HepG2 (cell line): Measurements from ENCODE around the gene GLB1L. TPM values are rescaled to one million over a fixed set of nuclear protein-coding genes. Genes with fewer than 3 reads are reported as not detected.

ENCODE experiments used
- ADNP ChIP-seq: sonication (generic); formaldehyde crosslinking; IDR thresholded peaks from 2 replicates; pipeline ENCODE4 v1.4.0; 2020; ENCODE audit warnings: missing genetic modification reagents
- NFRKB ChIP-seq: fragments of 450-650 bp; IDR thresholded peaks from 2 replicates; pipeline ENCODE4 v1.6.1; 2017
- PAX8 ChIP-seq: sonication (generic); formaldehyde crosslinking; IDR thresholded peaks from 2 replicates; pipeline ENCODE4 v1.8.0; 2022; ENCODE audit warnings: mild to moderate bottlenecking, missing genetic modification reagents, borderline replicate concordance
- PCBP2 ChIP-seq: fragments of 200-400 bp; formaldehyde crosslinking; optimal IDR thresholded peaks from 2 replicates; pipeline ENCODE3; 2018; ENCODE audit warnings: low read length, low read depth; ENCODE audit not compliant: poor library complexity, severe bottlenecking
- RAD21 ChIP-seq: fragments of 450-650 bp; formaldehyde crosslinking; IDR thresholded peaks from 2 replicates; pipeline ENCODE4 v1.5.0; 2020; ENCODE audit warnings: mild to moderate bottlenecking
- TMF1 ChIP-seq: sonication (generic); formaldehyde crosslinking; IDR thresholded peaks from 2 replicates; pipeline ENCODE4 v1.8.1; 2022; ENCODE audit warnings: low read depth, missing genetic modification reagents
- ZFP36L2 ChIP-seq: sonication (generic); formaldehyde crosslinking; IDR thresholded peaks from 2 replicates; pipeline ENCODE4 v1.4.0; 2020; ENCODE audit warnings: missing genetic modification reagents
- ZNF30 ChIP-seq: sonication (generic); formaldehyde crosslinking; IDR thresholded peaks from 2 replicates; pipeline ENCODE4 v1.5.0; 2020; ENCODE audit warnings: mild to moderate bottlenecking, missing genetic modification reagents
- ZNF549 ChIP-seq: sonication (generic); formaldehyde crosslinking; IDR thresholded peaks from 2 replicates; pipeline ENCODE4 v1.5.0; 2020; ENCODE audit warnings: missing genetic modification reagents
- ZNF724P ChIP-seq: sonication (generic); formaldehyde crosslinking; IDR thresholded peaks from 2 replicates; pipeline ENCODE4 v1.8.0; 2022; ENCODE audit warnings: missing genetic modification reagents, borderline replicate concordance
- ZNF850 ChIP-seq: sonication (generic); formaldehyde crosslinking; conservative IDR thresholded peaks from 2 replicates; pipeline ENCODE4 v1.9.0; 2021; ENCODE audit warnings: mild to moderate bottlenecking, missing genetic modification reagents
- polyA plus RNA-seq, 8 experiments: library from polyadenylated mRNA; depleted of rRNA in 3 of 8; stranded (reverse) in 7 of 8; unstranded in 1 of 8; fragments of >200 nt; fragmentation: Illumina TruSeq in 4 of 8; extraction: Trizol in 4 of 8; gene quantifications; 2 replicates each; pipeline versions ENCODE4 v1.2.1 to v1.2.3, GENCODE V29; 2011 to 2016; ENCODE audit warnings: low read depth in 4 of 8, missing spikeins in 1 of 8, mixed read lengths in 1 of 8; ENCODE audit not compliant: insufficient read depth in 1 of 8
- total RNA-seq, 5 experiments: library from RNA; depleted of rRNA; stranded (reverse); fragments of >200 nt; fragmentation: Illumina TruSeq; extraction: Trizol; gene quantifications; 2 replicates each; pipeline ENCODE4 v1.2.3, GENCODE V29; 2016; ENCODE audit warnings: low read depth in 1 of 5
- TF ChIP-seq, protein P1 (sequence below): sonication (generic); formaldehyde crosslinking; IDR thresholded peaks from 2 replicates; pipeline ENCODE4 v1.4.0; 2020; ENCODE audit warnings: missing genetic modification reagents
- TF ChIP-seq, protein P2 (sequence below): sonication (generic); formaldehyde crosslinking; IDR thresholded peaks from 2 replicates; pipeline ENCODE4 v1.4.0; 2020; ENCODE audit warnings: low read depth, mild to moderate bottlenecking, missing genetic modification reagents
- TF ChIP-seq, protein P3 (sequence below): sonication (generic); formaldehyde crosslinking; conservative IDR thresholded peaks from 2 replicates; pipeline ENCODE4 v1.4.0; 2020; ENCODE audit warnings: mild to moderate bottlenecking, missing genetic modification reagents, moderate library complexity
- TF ChIP-seq, protein P4 (sequence below): IDR thresholded peaks from 2 replicates; pipeline ENCODE4 v1.6.1; 2016; ENCODE audit warnings: mild to moderate bottlenecking, missing biosample characterization, missing genetic modification reagents

The GLB1L gene
- total and polyA plus RNA-seq, 2 of the 13 experiments (the other 11 are each of a cell fraction or from before 2014, with no cell fraction given): 6.8 to 7.3 TPM

DNA sequence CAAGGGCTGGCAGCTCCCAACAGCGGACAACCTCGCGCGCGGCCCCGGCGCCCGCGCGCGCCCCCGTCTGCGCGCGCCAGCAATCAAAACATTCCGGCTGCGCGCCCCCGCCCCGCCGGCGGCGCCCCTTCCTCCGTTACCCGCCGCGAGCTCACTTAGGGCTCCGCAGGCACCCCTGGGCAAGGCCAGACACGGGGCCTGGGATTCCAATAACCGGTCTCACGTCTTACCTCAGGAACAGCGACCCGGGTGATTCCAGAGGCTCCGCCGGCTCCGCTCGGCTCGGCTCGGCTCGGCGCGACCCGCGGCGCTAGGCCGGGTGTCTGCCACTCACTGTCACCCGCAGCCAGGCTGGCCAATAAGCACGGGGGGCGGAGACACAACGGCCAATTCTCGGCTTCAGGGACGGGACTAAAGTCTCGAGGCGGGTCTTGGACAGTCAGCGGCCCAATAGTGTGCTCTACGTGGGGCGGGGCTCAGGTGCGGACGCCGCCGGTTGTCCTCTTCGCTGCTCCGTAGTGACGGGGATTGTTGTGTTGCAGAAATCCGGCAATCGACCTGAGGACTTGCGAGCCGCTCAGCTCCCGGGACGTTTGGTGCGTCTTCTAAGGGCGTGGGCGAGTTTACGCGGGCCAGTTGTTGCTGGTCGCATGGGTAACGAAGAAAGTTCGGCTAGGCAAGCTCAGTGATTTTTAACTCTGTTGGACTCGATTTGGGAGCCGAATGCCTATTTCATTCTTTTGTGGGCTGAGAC is 15.8 kb downstream of the GLB1L start, which contains the start of the genes ANKZF1 and ATG9A (continued):
- TF ChIP-seq, protein P1, sequence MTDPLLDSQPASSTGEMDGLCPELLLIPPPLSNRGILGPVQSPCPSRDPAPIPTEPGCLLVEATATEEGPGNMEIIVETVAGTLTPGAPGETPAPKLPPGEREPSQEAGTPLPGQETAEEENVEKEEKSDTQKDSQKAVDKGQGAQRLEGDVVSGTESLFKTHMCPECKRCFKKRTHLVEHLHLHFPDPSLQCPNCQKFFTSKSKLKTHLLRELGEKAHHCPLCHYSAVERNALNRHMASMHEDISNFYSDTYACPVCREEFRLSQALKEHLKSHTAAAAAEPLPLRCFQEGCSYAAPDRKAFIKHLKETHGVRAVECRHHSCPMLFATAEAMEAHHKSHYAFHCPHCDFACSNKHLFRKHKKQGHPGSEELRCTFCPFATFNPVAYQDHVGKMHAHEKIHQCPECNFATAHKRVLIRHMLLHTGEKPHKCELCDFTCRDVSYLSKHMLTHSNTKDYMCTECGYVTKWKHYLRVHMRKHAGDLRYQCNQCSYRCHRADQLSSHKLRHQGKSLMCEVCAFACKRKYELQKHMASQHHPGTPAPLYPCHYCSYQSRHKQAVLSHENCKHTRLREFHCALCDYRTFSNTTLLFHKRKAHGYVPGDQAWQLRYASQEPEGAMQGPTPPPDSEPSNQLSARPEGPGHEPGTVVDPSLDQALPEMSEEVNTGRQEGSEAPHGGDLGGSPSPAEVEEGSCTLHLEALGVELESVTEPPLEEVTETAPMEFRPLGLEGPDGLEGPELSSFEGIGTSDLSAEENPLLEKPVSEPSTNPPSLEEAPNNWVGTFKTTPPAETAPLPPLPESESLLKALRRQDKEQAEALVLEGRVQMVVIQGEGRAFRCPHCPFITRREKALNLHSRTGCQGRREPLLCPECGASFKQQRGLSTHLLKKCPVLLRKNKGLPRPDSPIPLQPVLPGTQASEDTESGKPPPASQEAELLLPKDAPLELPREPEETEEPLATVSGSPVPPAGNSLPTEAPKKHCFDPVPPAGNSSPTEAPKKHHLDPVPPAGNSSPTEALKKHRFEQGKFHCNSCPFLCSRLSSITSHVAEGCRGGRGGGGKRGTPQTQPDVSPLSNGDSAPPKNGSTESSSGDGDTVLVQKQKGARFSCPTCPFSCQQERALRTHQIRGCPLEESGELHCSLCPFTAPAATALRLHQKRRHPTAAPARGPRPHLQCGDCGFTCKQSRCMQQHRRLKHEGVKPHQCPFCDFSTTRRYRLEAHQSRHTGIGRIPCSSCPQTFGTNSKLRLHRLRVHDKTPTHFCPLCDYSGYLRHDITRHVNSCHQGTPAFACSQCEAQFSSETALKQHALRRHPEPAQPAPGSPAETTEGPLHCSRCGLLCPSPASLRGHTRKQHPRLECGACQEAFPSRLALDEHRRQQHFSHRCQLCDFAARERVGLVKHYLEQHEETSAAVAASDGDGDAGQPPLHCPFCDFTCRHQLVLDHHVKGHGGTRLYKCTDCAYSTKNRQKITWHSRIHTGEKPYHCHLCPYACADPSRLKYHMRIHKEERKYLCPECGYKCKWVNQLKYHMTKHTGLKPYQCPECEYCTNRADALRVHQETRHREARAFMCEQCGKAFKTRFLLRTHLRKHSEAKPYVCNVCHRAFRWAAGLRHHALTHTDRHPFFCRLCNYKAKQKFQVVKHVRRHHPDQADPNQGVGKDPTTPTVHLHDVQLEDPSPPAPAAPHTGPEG (CRISPR knock-in tag): peak; percentile 76; the same call in 1 of the 2 replicates
- TF ChIP-seq, protein P2, sequence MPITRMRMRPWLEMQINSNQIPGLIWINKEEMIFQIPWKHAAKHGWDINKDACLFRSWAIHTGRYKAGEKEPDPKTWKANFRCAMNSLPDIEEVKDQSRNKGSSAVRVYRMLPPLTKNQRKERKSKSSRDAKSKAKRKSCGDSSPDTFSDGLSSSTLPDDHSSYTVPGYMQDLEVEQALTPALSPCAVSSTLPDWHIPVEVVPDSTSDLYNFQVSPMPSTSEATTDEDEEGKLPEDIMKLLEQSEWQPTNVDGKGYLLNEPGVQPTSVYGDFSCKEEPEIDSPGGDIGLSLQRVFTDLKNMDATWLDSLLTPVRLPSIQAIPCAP (CRISPR knock-in tag): no peak
- TF ChIP-seq NFRKB (no peak), ZNF30 (CRISPR knock-in tag) (no peak), PAX8 (CRISPR knock-in tag) (no peak), ZNF549 (no peak), ADNP (CRISPR knock-in tag) (no peak), ZNF724P (no peak; the same call in 1 of the 2 replicates), TMF1 (peak; percentile 78; the same call in 1 of the 2 replicates), PCBP2 (no peak), ZNF850 (CRISPR knock-in tag) (0 out of 2 replicates have a peak, but pooled peaks have one; percentile 38), ZFP36L2 (CRISPR knock-in tag) (no peak), RAD21 (CRISPR knock-in tag) (peak; percentile 73)
- TF ChIP-seq, protein P3, sequence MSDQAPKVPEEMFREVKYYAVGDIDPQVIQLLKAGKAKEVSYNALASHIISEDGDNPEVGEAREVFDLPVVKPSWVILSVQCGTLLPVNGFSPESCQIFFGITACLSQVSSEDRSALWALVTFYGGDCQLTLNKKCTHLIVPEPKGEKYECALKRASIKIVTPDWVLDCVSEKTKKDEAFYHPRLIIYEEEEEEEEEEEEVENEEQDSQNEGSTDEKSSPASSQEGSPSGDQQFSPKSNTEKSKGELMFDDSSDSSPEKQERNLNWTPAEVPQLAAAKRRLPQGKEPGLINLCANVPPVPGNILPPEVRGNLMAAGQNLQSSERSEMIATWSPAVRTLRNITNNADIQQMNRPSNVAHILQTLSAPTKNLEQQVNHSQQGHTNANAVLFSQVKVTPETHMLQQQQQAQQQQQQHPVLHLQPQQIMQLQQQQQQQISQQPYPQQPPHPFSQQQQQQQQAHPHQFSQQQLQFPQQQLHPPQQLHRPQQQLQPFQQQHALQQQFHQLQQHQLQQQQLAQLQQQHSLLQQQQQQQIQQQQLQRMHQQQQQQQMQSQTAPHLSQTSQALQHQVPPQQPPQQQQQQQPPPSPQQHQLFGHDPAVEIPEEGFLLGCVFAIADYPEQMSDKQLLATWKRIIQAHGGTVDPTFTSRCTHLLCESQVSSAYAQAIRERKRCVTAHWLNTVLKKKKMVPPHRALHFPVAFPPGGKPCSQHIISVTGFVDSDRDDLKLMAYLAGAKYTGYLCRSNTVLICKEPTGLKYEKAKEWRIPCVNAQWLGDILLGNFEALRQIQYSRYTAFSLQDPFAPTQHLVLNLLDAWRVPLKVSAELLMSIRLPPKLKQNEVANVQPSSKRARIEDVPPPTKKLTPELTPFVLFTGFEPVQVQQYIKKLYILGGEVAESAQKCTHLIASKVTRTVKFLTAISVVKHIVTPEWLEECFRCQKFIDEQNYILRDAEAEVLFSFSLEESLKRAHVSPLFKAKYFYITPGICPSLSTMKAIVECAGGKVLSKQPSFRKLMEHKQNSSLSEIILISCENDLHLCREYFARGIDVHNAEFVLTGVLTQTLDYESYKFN (CRISPR knock-in tag): peak; percentile 51; the same call in 1 of the 2 replicates
- TF ChIP-seq, protein P4, sequence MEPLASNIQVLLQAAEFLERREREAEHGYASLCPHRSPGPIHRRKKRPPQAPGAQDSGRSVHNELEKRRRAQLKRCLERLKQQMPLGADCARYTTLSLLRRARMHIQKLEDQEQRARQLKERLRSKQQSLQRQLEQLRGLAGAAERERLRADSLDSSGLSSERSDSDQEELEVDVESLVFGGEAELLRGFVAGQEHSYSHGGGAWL (CRISPR knock-in tag): 0 out of 2 replicates have a peak, but pooled peaks have one; percentile 45
